ENCODE data around the gene LHFPL5. TPM values are rescaled to one million over a fixed set of nuclear protein-coding genes. Genes with fewer than 3 reads are reported as not detected.
A peak's percentile ranks its signal among the peaks of the same experiment; 100 is the strongest.

Gene LHFPL5
- total RNA-seq, 4 donors from 2014 or later, result not detected

DNA sequence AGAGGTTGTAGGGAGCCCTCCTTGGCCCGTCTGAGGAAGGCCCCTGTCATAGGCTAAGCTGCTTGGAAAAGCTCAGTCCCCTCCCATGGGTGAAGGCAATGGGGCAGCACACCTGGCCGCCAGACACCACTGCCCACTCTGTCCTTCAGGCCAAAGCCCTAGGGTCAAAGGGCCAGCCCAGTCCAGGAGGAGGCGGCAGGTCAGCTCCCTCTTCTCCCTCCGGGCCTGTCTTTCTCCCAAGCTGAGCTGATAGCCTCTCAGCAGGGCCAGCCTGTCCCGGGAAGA, 33.9 kb upstream of the LHFPL5 start:
- no peak for TF ChIP-seq POLR2A (IDR thresholded peaks at IDR 0.05)
- TF ChIP-seq, protein P1, sequence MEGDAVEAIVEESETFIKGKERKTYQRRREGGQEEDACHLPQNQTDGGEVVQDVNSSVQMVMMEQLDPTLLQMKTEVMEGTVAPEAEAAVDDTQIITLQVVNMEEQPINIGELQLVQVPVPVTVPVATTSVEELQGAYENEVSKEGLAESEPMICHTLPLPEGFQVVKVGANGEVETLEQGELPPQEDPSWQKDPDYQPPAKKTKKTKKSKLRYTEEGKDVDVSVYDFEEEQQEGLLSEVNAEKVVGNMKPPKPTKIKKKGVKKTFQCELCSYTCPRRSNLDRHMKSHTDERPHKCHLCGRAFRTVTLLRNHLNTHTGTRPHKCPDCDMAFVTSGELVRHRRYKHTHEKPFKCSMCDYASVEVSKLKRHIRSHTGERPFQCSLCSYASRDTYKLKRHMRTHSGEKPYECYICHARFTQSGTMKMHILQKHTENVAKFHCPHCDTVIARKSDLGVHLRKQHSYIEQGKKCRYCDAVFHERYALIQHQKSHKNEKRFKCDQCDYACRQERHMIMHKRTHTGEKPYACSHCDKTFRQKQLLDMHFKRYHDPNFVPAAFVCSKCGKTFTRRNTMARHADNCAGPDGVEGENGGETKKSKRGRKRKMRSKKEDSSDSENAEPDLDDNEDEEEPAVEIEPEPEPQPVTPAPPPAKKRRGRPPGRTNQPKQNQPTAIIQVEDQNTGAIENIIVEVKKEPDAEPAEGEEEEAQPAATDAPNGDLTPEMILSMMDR (IDR thresholded peaks at IDR 0.05), result no peak
- H3K9me3 ChIP-seq, result no peaks in the 10 kb centered on the region
- DNase-seq, result no peak
- intact Hi-C loops (cut with DNase I), result no loop called here
- peaks cover 0 to 54% (median 4%) of the 10 kb centered on the region in 4 donors for H3K27me3 ChIP-seq
- peaks cover 1 to 4% (median 2%) of the 10 kb centered on the region in 3 donors for H3K4me1 ChIP-seq
- no peak overlapping the region for H3K27ac ChIP-seq
- no peak overlapping the region for H3K4me3 ChIP-seq
- no peaks in the 10 kb centered on the region for H3K36me3 ChIP-seq
- 51 to 68% methylated on average over 3 to 4 of the region's 5 CpGs for WGBS, 2 donors

DNA sequence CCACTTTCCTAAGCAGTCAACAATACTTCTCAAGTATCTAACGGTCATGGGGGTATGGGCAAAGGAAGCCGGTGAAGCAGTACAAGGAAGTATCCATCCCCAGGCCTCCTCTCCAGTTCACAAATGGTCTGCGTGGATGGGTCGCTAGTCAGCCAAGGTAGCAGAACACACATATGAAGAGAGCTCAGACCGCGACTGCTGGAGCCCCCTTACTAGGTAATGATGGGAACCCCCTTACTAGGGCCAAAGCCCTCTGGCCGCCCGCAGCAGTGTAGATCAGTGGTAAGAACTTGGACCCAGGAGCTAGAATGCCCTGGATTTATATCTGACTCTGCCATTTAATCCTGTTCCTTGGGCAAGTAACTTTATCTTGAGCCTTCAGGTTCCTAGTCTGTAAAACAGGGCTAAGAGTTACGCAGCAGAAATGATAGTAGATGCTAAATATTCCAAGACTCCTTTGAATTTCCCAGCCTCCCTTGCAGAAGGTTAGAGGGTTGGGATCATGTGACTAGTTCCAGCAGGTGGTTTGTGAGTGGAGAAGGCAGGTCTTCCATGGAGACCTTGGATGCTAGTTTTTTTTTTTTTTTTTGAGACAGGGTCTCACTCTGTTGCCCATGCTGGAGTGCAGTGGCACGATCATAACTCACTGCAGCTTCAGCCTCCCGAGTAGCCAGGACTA, 30.9 kb upstream of the LHFPL5 start:
- no peak for DNase-seq
- H3K4me3 ChIP-seq, result no peak overlapping the region
- no peaks in the 10 kb centered on the region for H3K9me3 ChIP-seq
- intact Hi-C loops (cut with DNase I), result no loop called here
- no peaks in the 10 kb centered on the region for H3K36me3 ChIP-seq
- H3K27me3 ChIP-seq, result peaks cover 0 to 65% (median 6%) of the 10 kb centered on the region in 4 donors
- peaks cover 9 to 17% (median 9%) of the 10 kb centered on the region in 3 donors for H3K4me1 ChIP-seq
- no peak for TF ChIP-seq POLR2A (IDR thresholded peaks at IDR 0.05)
- TF ChIP-seq, protein P1 (IDR thresholded peaks at IDR 0.05), result no peak
- H3K27ac ChIP-seq, result no peak overlapping the region
- 62 to 72% methylated on average over 9 to 10 of the region's 11 CpGs for WGBS, 2 donors

DNA sequence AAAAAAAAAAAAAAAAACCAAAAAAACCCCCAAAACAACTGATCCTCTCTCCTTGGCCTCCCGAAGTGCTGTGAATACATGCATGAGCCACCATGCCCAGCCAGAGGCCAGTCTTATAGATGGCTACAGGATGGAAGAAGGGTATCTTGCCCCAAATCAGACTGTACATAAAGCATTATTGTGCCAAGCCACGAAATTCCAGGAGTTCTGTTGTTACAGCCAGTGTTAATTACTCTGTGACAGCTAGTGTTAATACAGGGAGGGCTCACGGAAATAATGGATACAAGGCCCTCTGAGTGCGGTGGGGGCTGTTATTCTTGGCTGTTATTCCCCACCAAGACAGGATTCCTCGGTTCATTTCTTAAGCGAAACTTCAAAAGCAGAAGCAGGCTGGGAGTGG, 30.1 kb upstream of the LHFPL5 start:
- H3K27me3 ChIP-seq, result peaks cover 0 to 65% (median 6%) of the 10 kb centered on the region in 4 donors
- WGBS, 2 donors, result 72 to 92% methylated on average over 4 to 6 of the region's 6 CpGs
- DNase-seq, result no peak
- peaks cover 9 to 17% (median 9%) of the 10 kb centered on the region in 3 donors for H3K4me1 ChIP-seq
- TF ChIP-seq, protein P1 (IDR thresholded peaks at IDR 0.05), result no peak
- TF ChIP-seq POLR2A (IDR thresholded peaks at IDR 0.05), result no peak
- H3K9me3 ChIP-seq, result no peaks in the 10 kb centered on the region
- H3K36me3 ChIP-seq, result no peaks in the 10 kb centered on the region
- intact Hi-C loops (cut with DNase I), result no loop called here
- no peak overlapping the region for H3K27ac ChIP-seq
- no peak overlapping the region for H3K4me3 ChIP-seq

DNA sequence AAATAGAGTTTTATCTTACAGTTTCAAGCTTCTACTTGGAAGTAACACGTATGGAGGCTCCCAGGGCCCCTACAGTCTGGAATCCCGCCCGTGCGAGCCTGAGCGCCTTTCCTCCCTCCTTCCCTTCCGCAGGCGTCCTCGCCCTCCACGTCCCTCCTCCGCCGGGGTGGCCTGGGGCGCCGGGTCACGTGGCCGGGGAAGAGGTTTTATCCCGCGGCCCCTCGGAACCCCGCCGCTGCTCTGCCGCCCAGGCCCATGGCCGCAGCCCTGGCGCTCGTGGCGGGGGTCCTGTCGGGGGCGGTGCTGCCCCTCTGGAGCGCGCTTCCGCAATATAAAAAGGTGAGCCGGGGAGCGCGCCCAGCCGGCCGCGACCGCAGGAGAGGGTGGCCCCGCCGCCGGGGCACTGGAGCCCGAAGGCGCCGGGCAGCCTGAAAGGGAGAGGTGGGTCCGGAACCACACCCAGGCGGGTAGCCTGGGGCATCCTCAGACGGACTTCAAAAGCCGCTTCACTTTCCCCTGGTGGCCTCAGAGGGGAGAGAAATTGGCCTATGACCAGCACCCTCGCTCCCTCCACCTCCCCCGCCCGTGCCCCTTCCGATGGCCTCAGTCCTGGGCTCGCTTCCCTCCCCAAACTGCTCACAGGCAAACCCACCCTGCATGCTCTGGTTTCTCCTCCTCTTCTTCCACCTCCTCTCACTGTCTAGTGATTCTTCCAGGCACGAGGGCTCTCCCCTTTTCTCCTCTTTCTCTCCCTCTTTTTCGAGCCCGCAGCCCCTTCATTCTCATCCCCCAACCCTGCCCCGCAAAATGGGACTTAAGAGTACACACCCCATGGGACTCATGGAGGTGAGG, 28.6 kb upstream of the LHFPL5 start, which contains the start of gene CLPSL2:
Gene CLPSL2, plus strand, starts transcription at position 235 of the 852 bp plus-strand sequence. Its CDS starts 21 bp downstream, at position 256.
- H3K27ac ChIP-seq, result no peak within 1 kb of the TSS
- intact Hi-C loops (cut with DNase I), result no loop called here
- WGBS, 2 donors, result 3 to 4% methylated on average over 22 to 29 of the region's 56 CpGs
- H3K4me3 ChIP-seq, result peak within 1 kb of the TSS; percentile 25 to 65 (median 34)
- no peaks in the 10 kb centered on the region for H3K36me3 ChIP-seq
- H3K9me3 ChIP-seq, result no peaks in the 10 kb centered on the region
- TF ChIP-seq POLR2A (IDR thresholded peaks at IDR 0.05), result no peak
- TF ChIP-seq, protein P1 (IDR thresholded peaks at IDR 0.05), result no peak
- peaks cover 9 to 17% (median 9%) of the 10 kb centered on the region in 3 donors for H3K4me1 ChIP-seq
- DNase-seq, result no peak
- peaks cover 0 to 60% (median 6%) of the 10 kb centered on the region in 4 donors for H3K27me3 ChIP-seq

Data from esophagus squamous epithelium (tissue), 5 donors.